Activated T-helper 9 cell treated with anti-CD3 and anti-CD28 coated beads, Interleukin-2, amount 50 U/mL, for 16 hours (primary cell): ENCODE measurements around the gene ACVRL1.

ENCODE experiments used
- DNase-seq: peaks from one replicate; pipeline ENCODE4 v3.0.0-alpha.2; 2020; ENCODE audit warnings: low read depth

ACVRL1 gene

GRCh38 chr12:51944608-51945233 lies 37.4 kb downstream of the ACVRL1 start:
- no peak for DNase-seq

GRCh38 chr12:51947246-51947996 lies 40.1 kb downstream of the ACVRL1 start:
- no peak for DNase-seq

- DNase-seq = no peak
Observed at GRCh38 chr12:51948066-51948465, 40.8 kb downstream of the ACVRL1 start.

- DNase-seq = no peak
Observed at GRCh38 chr12:51949342-51950030, 42.2 kb downstream of the ACVRL1 start.

GRCh38 chr12:51950682-51951198 lies 43.4 kb downstream of the ACVRL1 start:
- no peak for DNase-seq

- DNase-seq = peak; percentile 87
Observed at GRCh38 chr12:51951199-51951842, 44.0 kb downstream of the ACVRL1 start, which contains the start of gene ACVR1B. TSS of gene ACVR1B (plus strand) at chr12:51951699. CDS start at chr12:51951744, 45 bp downstream.

GRCh38 chr12:51951843-51952722 lies 44.8 kb downstream of the ACVRL1 start:
- no peak for DNase-seq

GRCh38 chr12:51953089-51953488 lies 45.8 kb downstream of the ACVRL1 start:
- no peak for DNase-seq

GRCh38 chr12:51953864-51954263 lies 46.6 kb downstream of the ACVRL1 start:
- DNase-seq = no peak

- DNase-seq = no peak
Observed at GRCh38 chr12:51954561-51955361, 47.5 kb downstream of the ACVRL1 start.

- no peak for DNase-seq
Observed at GRCh38 chr12:51955702-51956101, 48.4 kb downstream of the ACVRL1 start.

GRCh38 chr12:51958542-51958941 lies 51.2 kb downstream of the ACVRL1 start:
- no peak for DNase-seq

GRCh38 chr12:51959211-51959610 lies 51.9 kb downstream of the ACVRL1 start:
- DNase-seq = no peak

GRCh38 chr12:51959921-51960320 lies 52.6 kb downstream of the ACVRL1 start:
- no peak for DNase-seq

GRCh38 chr12:51960488-51960887 lies 53.2 kb downstream of the ACVRL1 start:
- no peak for DNase-seq

- no peak for DNase-seq
Observed at GRCh38 chr12:51960890-51961289, 53.6 kb downstream of the ACVRL1 start.

GRCh38 chr12:51961834-51962233 lies 54.5 kb downstream of the ACVRL1 start:
- no peak for DNase-seq

- no peak for DNase-seq
Observed at GRCh38 chr12:51962737-51963136, 55.4 kb downstream of the ACVRL1 start.

- no peak for DNase-seq
Observed at GRCh38 chr12:51963477-51963876, 56.2 kb downstream of the ACVRL1 start.

- no peak for DNase-seq
Observed at GRCh38 chr12:51969643-51970042, 62.3 kb downstream of the ACVRL1 start.
